Measurements from ENCODE around the gene CEP350. TPM values are rescaled to one million over a fixed set of nuclear protein-coding genes. Genes with fewer than 3 reads are reported as not detected.
A peak's percentile ranks its signal among the peaks of the same experiment; 100 is the strongest.

CEP350 gene
- total and polyA plus RNA-seq, 2 of the 13 experiments (the other 11 are each of a cell fraction or from before 2014, with no cell fraction given), result 7.6 to 35.9 TPM

DNA sequence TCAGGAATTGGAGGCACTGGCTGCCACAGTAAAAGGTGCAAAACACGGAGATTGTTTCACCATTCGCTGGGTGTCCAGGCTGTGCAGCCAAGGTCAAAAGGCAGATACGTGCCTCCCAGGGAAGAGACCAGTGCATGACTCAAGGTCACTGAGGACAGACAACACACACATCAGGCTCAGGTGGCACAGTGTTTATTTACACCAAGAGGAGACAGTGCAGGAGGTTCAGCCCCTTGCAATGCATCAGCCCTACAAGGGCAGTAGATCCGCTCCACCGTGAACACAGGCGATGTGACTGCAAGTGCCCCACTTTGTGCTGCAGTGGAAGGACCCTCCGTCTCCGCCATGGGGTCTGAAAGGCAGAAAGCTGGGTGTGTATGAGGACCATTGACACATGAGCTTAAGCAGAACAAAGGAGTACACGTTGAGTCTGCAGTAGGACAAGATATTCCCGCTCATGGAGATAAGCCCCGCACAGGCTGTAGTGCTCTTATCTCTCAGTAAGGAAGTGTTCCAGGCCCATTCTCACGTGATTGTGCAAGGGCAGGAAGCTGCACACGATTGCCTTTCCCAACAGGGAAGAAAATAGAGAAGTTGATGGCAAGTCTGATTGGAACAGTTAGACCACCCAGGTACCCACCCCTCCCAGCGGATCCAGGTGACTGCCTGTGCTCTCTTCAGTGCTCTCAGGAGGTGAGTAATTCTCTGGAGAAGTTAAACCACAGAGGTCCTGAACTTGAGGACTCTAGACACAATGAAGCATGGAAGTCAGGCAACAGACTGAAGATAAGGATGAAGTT is 162.6 kb downstream of the CEP350 start (continued):
- TF ChIP-seq ZNF614 (CRISPR knock-in tag; IDR thresholded peaks at IDR 0.05; ENCODE audit: borderline replicate concordance), result peak; percentile 67; the same call in 1 of the 2 replicates
- no peak for TF ChIP-seq HMGA1 (CRISPR knock-in tag; conservative IDR thresholded peaks at IDR 0.05)
- peak; percentile 60; the same call in 1 of the 2 replicates for TF ChIP-seq ZNF709 (CRISPR knock-in tag; IDR thresholded peaks at IDR 0.05)
- peak; percentile 75 for TF ChIP-seq BCL6 (CRISPR knock-in tag; IDR thresholded peaks at IDR 0.05)
- TF ChIP-seq ZNF205 (CRISPR knock-in tag; IDR thresholded peaks at IDR 0.05), result peak; percentile 39; the same call in 1 of the 2 replicates
- no peak for TF ChIP-seq PHB2 (IDR thresholded peaks at IDR 0.05; ENCODE audit: partially characterized antibody)
- TF ChIP-seq, protein P1, sequence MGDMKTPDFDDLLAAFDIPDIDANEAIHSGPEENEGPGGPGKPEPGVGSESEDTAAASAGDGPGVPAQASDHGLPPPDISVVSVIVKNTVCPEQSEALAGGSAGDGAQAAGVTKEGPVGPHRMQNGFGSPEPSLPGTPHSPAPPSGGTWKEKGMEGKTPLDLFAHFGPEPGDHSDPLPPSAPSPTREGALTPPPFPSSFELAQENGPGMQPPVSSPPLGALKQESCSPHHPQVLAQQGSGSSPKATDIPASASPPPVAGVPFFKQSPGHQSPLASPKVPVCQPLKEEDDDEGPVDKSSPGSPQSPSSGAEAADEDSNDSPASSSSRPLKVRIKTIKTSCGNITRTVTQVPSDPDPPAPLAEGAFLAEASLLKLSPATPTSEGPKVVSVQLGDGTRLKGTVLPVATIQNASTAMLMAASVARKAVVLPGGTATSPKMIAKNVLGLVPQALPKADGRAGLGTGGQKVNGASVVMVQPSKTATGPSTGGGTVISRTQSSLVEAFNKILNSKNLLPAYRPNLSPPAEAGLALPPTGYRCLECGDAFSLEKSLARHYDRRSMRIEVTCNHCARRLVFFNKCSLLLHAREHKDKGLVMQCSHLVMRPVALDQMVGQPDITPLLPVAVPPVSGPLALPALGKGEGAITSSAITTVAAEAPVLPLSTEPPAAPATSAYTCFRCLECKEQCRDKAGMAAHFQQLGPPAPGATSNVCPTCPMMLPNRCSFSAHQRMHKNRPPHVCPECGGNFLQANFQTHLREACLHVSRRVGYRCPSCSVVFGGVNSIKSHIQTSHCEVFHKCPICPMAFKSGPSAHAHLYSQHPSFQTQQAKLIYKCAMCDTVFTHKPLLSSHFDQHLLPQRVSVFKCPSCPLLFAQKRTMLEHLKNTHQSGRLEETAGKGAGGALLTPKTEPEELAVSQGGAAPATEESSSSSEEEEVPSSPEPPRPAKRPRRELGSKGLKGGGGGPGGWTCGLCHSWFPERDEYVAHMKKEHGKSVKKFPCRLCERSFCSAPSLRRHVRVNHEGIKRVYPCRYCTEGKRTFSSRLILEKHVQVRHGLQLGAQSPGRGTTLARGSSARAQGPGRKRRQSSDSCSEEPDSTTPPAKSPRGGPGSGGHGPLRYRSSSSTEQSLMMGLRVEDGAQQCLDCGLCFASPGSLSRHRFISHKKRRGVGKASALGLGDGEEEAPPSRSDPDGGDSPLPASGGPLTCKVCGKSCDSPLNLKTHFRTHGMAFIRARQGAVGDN (CRISPR knock-in tag; IDR thresholded peaks at IDR 0.05), result peak; percentile 87
- TF ChIP-seq CEBPB (IDR thresholded peaks at IDR 0.05; ENCODE audit: borderline replicate concordance, low read depth, low read length), result peak; percentile 74
- TF ChIP-seq, protein P2, sequence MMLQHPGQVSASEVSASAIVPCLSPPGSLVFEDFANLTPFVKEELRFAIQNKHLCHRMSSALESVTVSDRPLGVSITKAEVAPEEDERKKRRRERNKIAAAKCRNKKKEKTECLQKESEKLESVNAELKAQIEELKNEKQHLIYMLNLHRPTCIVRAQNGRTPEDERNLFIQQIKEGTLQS (CRISPR knock-in tag; IDR thresholded peaks at IDR 0.05), result 0 out of 2 replicates have a peak, but pooled peaks have one; percentile 0
- peak; percentile 95 for TF ChIP-seq HDAC2 (CRISPR knock-in tag; IDR thresholded peaks at IDR 0.05)
- no peak for TF ChIP-seq ZSCAN22 (CRISPR knock-in tag; IDR thresholded peaks at IDR 0.05)
- TF ChIP-seq SP140L (CRISPR knock-in tag; IDR thresholded peaks at IDR 0.05; ENCODE audit: borderline replicate concordance), result no peak
- 0 out of 2 replicates have a peak, but pooled peaks have one; percentile 60 for TF ChIP-seq ZNF160 (CRISPR knock-in tag; IDR thresholded peaks at IDR 0.05)
- TF ChIP-seq GABPB1 (CRISPR knock-in tag; IDR thresholded peaks at IDR 0.05), result peak; percentile 39; the same call in 1 of the 2 replicates
- TF ChIP-seq, protein P3, sequence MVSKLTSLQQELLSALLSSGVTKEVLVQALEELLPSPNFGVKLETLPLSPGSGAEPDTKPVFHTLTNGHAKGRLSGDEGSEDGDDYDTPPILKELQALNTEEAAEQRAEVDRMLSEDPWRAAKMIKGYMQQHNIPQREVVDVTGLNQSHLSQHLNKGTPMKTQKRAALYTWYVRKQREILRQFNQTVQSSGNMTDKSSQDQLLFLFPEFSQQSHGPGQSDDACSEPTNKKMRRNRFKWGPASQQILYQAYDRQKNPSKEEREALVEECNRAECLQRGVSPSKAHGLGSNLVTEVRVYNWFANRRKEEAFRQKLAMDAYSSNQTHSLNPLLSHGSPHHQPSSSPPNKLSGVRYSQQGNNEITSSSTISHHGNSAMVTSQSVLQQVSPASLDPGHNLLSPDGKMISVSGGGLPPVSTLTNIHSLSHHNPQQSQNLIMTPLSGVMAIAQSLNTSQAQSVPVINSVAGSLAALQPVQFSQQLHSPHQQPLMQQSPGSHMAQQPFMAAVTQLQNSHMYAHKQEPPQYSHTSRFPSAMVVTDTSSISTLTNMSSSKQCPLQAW (CRISPR knock-in tag; IDR thresholded peaks at IDR 0.05), result peak; percentile 80
- TF ChIP-seq NFKB2 (CRISPR knock-in tag; IDR thresholded peaks at IDR 0.05; ENCODE audit: borderline replicate concordance), result peak; percentile 47; the same call in 1 of the 2 replicates
- peak; percentile 87 for TF ChIP-seq SOX5 (CRISPR knock-in tag; IDR thresholded peaks at IDR 0.05; ENCODE audit: borderline replicate concordance)
- TF ChIP-seq ZBTB20 (CRISPR knock-in tag; IDR thresholded peaks at IDR 0.05; ENCODE audit: borderline replicate concordance, low read depth), result peak; percentile 85
- TF ChIP-seq ZNF530 (CRISPR knock-in tag; IDR thresholded peaks at IDR 0.05; ENCODE audit: low read depth), result 0 out of 2 replicates have a peak, but pooled peaks have one; percentile 27
- TF ChIP-seq, protein P4, sequence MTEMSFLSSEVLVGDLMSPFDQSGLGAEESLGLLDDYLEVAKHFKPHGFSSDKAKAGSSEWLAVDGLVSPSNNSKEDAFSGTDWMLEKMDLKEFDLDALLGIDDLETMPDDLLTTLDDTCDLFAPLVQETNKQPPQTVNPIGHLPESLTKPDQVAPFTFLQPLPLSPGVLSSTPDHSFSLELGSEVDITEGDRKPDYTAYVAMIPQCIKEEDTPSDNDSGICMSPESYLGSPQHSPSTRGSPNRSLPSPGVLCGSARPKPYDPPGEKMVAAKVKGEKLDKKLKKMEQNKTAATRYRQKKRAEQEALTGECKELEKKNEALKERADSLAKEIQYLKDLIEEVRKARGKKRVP (CRISPR knock-in tag; IDR thresholded peaks at IDR 0.05), result peak in 1 of 2 experiments; percentile 91; a peak in 2 of 4 replicates
